VCaP (cell line): Measurements from ENCODE around the gene GCN1.
A peak's percentile ranks its signal among the peaks of the same experiment; 100 is the strongest.

Experiments used
- H3K27ac ChIP-seq: fragments of 450-650 bp; 2 replicates; pipeline ENCODE4 v1.5.1; 2017
- TF ChIP-seq, protein P1 (sequence below): fragments of 450-650 bp; conservative IDR thresholded peaks from 2 replicates; pipeline ENCODE4 v1.5.1; 2017; ENCODE audit warnings: mild to moderate bottlenecking, moderate library complexity

The GCN1 gene

DNA sequence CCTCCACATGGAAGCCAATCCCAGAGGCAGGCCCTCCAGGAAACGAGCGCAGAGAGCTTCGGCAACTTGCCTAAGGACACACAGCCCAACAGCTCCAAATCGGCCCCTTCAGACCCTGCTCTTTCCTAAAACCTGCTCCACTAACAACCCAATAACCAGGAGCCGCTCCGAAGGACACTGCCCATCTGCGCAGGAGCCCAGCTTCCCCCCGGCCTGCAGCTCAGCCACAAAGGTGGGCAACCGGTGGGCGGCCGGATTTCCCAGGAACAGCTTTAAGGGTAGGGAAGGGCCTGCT is 91.5 kb downstream of the GCN1 start:
- TF ChIP-seq, protein P1, sequence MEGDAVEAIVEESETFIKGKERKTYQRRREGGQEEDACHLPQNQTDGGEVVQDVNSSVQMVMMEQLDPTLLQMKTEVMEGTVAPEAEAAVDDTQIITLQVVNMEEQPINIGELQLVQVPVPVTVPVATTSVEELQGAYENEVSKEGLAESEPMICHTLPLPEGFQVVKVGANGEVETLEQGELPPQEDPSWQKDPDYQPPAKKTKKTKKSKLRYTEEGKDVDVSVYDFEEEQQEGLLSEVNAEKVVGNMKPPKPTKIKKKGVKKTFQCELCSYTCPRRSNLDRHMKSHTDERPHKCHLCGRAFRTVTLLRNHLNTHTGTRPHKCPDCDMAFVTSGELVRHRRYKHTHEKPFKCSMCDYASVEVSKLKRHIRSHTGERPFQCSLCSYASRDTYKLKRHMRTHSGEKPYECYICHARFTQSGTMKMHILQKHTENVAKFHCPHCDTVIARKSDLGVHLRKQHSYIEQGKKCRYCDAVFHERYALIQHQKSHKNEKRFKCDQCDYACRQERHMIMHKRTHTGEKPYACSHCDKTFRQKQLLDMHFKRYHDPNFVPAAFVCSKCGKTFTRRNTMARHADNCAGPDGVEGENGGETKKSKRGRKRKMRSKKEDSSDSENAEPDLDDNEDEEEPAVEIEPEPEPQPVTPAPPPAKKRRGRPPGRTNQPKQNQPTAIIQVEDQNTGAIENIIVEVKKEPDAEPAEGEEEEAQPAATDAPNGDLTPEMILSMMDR = no peak
- H3K27ac ChIP-seq = no peak overlapping the region

DNA sequence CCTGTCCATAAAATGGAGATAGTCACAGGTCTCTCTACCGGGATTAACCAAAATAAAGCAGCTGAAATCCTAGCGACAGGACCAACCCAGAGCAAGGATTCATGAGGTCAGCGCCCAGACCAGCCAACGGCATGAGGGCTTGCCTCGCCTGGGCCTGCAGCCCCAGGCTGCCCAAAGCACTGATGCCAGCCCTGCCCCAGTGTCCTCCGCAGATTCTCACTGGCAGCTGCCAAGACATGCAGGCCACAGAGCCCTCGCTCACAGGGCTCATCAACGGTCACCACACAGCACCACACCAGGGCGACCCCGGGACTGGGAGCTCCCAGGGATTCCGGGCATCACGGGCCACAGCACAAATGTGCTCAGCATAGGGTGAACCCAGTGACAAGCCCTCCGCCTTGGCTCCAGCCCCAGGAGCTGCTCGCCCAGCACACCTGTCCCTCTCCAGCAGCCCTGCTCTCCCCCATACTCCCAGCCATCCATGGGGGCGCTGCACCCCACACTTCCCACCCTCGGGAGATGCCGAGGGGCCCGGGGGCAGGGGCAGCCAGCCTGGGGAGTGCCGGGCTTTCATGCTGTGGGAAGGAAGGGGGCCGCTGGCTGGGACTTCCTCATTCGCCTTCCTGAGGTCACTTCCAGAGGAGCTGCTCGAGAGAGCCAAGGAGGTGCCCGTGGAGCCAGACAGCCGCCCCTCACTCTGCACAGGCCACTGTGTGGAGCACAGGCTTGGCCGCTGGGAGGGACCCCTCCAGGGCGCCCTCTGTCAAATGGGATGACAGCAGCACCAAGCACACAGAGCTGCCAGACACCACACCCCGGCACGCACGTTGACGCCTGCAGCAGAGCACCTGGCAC is 92.1 kb downstream of the GCN1 start:
- H3K27ac ChIP-seq = peak overlapping the region; percentile 61; the same call in 1 of the 2 replicates

DNA sequence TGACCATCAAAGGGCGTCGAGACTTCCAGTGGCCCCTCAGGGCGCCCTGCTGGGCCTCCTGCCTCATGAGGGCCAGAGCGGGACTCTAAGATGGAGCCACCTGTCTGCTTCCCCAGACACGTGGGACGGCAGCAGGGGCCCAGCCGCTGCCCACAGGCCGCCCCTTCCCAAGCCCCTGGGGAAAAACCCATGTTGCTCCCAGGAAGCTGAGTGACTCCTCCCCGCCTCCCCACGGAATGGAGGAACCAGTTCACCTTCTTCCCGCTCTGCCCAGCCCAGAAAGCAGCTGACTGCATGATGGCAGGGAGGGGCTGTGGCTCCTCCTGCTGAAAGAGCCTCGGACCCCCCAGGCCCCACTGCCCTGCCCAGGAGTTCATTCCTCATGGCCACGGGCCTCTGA is 92.9 kb downstream of the GCN1 start:
- TF ChIP-seq, protein P1 = no peak
- peak overlapping the region; percentile 61 for H3K27ac ChIP-seq

More for the DNA sequence above, 92.1 kb downstream of the GCN1 start:
- TF ChIP-seq, protein P1 = no peak

DNA sequence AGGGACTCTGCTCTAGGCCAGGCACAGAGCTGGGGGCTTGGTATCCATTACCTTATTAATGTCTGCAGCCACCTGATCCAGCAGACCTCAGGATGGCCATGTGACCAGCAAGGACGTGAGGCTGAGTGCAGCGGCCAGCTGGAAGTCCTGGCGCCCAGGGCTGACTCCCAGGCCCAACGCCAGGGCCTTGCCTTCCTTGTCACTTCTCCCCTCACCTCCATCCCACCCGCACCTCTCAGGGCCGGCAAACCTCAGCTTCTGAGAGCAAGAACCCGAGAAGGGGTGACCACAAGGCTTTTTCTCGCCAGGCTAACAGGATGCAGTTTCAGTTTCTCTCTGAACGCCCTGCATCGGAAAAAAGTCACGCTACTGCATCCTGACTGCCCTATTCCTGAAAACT is 93.3 kb downstream of the GCN1 start:
- TF ChIP-seq, protein P1 = no peak

DNA sequence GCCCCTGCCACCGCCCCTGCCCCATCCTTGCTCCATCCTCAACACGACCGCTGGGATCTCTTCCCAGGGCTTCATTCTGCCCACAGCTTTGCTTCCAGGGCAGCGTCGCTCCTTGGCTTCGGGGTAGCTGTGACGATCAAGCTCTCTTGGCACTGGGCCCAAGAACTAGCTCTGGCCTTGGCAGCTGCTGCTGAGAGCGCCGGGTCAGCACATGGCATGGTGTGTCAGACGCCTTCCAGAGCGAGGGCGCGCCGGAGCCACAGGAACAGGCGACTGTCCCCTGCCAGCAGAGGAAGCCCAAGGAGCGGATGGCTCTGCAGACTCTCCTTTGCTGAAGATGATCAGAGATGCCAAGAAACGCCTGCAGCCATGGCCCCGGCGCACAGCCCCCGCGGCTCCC is 93.9 kb downstream of the GCN1 start:
- peak overlapping the region; percentile 61 for H3K27ac ChIP-seq
- TF ChIP-seq, protein P1 = no peak

More for the DNA sequence above, 93.3 kb downstream of the GCN1 start:
- H3K27ac ChIP-seq = peak overlapping the region; percentile 61

DNA sequence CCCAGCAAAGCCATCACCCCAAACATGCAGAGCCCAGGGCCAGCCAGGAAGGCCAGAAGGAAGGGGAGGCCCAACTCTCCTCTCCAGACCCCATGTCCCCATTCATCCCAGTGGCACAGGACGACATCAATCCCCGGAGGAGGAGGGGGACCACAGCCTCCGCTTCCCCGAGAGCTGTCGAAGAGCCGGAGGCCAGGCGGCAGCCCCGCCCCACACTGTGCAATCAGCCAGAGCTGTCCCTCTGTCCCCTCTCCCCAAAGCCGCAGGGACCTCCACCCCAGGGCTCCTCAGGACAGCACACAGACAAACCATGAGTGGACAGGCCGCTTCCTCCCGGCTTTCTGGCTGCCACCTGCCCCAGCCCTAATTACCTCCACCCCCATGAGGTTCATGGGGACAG is 94.8 kb downstream of the GCN1 start:
- TF ChIP-seq, protein P1 = no peak
- H3K27ac ChIP-seq = no peak overlapping the region

DNA sequence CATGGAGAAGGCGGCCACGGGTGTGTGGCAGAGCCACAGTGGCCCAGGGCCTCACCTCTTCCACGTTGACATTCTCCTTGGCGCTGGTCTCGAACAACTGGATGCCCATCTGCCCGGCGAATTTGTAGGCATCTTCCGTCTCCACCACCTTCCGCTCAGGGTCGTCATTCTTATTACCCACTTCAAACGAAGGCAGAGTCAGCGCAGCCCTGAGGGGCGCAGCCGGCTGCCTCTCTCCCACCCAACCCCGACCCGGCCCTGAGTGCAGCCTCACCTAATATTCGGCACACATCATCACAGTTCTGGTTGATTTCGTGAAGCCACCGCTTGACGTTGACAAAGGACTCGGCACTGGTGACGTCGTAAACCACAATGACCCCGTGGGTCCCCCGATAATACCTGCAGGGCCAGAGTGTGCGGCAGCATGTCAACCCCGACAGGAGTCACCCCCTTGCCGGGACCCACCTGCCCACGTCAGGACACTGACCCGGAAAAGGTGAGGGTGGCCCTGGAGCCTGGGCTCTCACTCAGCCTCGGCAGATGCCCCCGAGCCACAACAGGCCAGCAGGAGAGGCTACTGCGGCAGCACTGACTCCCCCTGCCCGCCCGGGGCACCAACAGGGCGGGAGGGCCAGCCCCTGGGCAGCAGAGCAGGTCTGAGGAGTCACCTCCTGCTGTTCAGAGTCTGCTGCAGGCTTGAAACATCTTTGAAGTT is 95.6 kb downstream of the GCN1 start:
- TF ChIP-seq, protein P1 = no peak
- no peak overlapping the region for H3K27ac ChIP-seq
